GM18519 (cell line): ENCODE results near the gene FAM131C.
"Not testable (repeated sequence)": the region's sequence is repeated elsewhere in the genome, so short reads cannot be mapped to it uniquely, and the experiment has no call there.

Source experiments
- ATAC-seq: cut with Tn5 transposase; IDR thresholded peaks from one replicate; pipeline ENCODE4 v1.9.1; 2021; ENCODE audit warnings: mild to moderate bottlenecking, moderate library complexity; ENCODE audit not compliant: unreplicated experiment, low FRiP score

FAM131C gene

GRCh38 chr1:16042654-16043053 is 30.8 kb downstream of the FAM131C start:
- not testable (repeated sequence) for ATAC-seq

- no peak for ATAC-seq
Observed at GRCh38 chr1:16042096-16042495, 31.4 kb downstream of the FAM131C start.

DNA sequence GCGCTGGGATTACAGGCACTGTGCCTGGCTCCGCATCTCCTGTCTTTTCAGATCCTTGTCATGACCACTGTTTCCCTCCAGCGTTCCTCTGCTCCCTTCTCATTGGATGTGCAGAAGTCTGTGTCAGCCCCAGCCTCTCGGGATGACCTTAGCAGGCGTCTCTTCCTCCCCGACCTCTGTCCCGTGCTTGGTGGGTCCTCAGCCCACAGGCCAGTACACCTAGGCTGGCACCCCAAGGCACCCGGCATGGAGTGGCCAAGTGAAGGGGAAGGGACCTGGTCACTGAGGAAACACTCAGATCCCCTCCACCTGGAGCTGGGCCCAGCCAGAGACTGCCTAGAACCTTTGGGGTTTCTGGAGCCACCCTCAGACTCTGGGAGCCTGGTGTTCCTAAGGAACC is 32.3 kb downstream of the FAM131C start:
- ATAC-seq: no peak

- ATAC-seq: not testable (repeated sequence)
Observed at GRCh38 chr1:16039871-16040270, 33.6 kb downstream of the FAM131C start.

GRCh38 chr1:16038620-16038912 is 34.9 kb downstream of the FAM131C start:
- ATAC-seq: no peak

DNA sequence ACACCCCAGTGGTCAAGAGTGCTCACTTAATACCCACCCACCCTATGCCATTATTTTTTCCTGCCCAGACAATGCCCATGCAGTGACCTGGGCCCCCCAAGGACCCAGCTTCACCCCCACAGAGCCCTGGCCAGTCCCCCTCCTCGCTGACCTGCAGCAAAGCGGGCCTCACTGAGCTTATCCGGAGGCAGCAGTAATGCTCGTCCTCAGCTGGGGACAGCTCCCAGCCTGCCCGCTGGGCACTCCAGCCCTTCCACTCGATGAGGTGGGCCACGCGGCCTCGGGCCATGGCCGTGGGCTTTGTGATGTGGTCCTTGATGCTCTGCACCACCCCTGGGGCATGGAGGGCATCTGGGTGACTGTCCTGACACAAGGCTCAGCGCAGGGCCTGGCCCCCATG is 37.0 kb downstream of the FAM131C start:
- not testable (repeated sequence) for ATAC-seq

DNA sequence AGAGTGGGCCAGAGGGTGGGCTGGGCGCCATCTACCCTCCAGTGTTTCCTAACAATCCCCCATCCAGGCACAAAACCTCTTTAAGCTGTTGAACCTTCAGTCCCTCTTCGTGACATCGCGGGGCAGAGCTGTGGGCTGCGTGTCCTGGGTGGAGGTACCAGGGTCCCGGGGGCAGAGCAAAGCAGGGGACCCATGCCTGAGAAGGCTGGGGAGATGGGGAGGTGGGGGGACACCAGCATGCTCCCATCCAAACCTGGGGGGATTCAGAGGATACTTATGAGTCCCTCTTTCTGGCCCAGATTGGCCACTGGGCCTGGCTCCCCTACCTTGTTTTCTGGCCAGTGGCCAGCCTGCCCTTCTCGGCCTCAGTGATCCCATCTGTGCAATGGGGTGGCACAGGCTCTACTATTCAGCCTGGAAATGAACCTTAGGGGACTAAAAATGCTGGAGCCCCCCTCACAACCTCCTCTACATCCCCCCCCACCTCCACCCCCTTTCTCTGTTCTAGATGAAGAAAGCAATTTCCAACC is 40.3 kb downstream of the FAM131C start:
- not testable (repeated sequence) for ATAC-seq

GRCh38 chr1:16032388-16033102 is 40.9 kb downstream of the FAM131C start:
- no peak for ATAC-seq

- no peak for ATAC-seq
Observed at GRCh38 chr1:16031551-16031950, 41.9 kb downstream of the FAM131C start.

DNA sequence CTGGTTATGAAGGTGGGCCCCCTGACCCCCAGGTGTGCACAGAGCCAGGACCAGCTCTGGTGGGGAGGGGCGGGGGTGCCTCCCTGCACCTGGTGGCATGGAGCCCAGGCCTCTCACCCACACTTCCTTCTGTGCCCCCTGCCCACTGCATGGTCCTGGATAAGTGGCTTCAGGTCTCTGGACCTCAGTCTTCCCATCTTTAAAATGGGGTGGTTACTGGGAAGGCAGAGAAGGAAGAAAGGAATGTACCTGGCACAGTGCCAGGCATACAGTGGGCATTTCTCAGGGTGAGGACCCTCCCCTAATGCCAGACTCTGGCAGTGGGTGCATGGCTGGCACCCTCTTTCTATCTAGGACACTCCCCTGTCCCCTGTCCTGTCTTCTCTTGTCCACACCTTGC is 44.2 kb downstream of the FAM131C start:
- ATAC-seq: no peak

- not testable (repeated sequence) for ATAC-seq
Observed at GRCh38 chr1:16029003-16029268, 44.5 kb downstream of the FAM131C start.

- no peak for ATAC-seq
Observed at GRCh38 chr1:16028237-16029002, 45.0 kb downstream of the FAM131C start.

- no peak for ATAC-seq
Observed at GRCh38 chr1:16026723-16027484, 46.5 kb downstream of the FAM131C start.

- not testable (repeated sequence) for ATAC-seq
Observed at GRCh38 chr1:16026302-16026701, 47.1 kb downstream of the FAM131C start.

- ATAC-seq: no peak
Observed at GRCh38 chr1:16023050-16023653, 50.3 kb downstream of the FAM131C start.

DNA sequence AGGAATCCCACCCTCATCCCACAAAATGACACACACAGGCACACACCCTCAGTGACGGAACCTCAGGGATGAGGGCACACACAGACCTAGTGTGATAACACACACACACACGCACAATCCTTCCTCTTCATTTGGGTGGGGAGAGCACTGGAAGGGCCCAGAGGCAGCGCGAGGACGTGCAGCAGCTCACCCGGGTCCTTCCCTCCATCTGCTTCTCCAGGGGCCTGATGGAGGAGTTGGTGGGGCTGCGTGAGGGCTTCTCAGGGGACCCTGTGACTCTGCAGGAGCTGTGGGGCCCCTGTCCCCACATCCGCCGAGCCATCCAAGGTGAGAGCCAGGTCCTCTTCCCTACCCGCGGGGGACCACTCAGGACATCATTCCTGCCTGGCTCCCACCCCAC is 51.1 kb downstream of the FAM131C start:
- no peak for ATAC-seq

DNA sequence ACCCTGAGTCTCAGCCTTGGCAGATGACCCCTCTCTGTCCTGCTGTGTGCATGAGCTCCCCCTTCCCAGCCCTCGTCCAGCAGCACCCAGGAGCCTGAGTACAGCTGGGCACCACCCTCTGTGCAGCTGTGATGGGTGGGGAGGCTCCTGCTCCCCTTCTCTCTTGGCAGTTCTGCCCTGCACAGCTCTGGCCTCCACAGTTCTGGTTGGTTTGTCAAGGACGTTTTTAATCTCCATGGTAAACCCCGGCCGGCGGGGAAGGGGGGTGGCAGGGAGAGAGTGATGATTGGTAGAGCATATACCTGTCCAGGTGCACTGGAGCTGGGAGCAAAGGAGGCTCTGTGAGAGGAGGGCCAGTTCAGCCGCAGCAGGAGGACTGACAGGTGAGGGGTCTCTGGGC is 51.8 kb downstream of the FAM131C start, which contains the start of gene CLCNKA:
CLCNKA (plus strand) TSS at position 356 of the 400 bp plus-strand sequence. CDS start 584 bp downstream, outside the sequence.
- ATAC-seq: no peak

GRCh38 chr1:16020878-16021277 is 52.6 kb downstream of the FAM131C start:
- not testable (repeated sequence) for ATAC-seq

DNA sequence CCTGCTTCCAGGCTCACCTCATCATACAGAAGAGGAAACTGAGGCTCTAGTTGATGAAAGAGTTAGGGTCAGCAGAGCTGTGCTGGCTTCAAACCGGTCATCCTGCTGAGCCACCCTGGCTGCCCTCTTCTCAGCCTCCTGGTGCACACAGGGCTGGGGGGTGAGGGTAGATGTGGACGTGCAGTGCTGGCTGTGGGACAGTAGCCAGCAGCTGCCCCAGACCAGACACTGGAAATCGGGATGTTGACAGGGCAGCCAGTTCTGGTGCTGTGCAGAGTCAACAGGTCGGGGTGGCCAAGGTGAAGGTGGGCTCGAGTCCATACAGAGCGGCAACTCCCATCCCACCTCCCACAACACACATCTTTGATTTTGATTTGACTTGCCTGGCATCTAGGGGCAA is 53.1 kb downstream of the FAM131C start:
- no peak for ATAC-seq

- no peak for ATAC-seq
Observed at GRCh38 chr1:16019644-16020277, 53.7 kb downstream of the FAM131C start.
